Fibroblast of the conjunctiva (primary cell): Measurements from ENCODE around the gene TFAP2A.

Source experiments
- DNase-seq: peaks from one replicate; pipeline ENCODE4 v3.0.0-alpha.2; 2010; ENCODE audit warnings: low read depth

TFAP2A gene

GRCh38 chr6:10414756-10415616, at the start of gene TFAP2A:
TFAP2A (minus strand) TSS chr6:10415074; CDS start chr6:10414991, 83 bp downstream.
- DNase-seq: no peak

GRCh38 chr6:10463491-10464481, 48.9 kb upstream of the TFAP2A start:
- DNase-seq: no peak

- no peak for DNase-seq
Observed at GRCh38 chr6:10463040-10463439, 48.2 kb upstream of the TFAP2A start.

- no peak for DNase-seq
Observed at GRCh38 chr6:10461850-10462249, 47.0 kb upstream of the TFAP2A start.

- DNase-seq: no peak
Observed at GRCh38 chr6:10460096-10460495, 45.2 kb upstream of the TFAP2A start.

- DNase-seq: no peak
Observed at GRCh38 chr6:10458287-10458686, 43.4 kb upstream of the TFAP2A start.

GRCh38 chr6:10453596-10453995, 38.7 kb upstream of the TFAP2A start:
- no peak for DNase-seq

- DNase-seq: peak; percentile 34
Observed at GRCh38 chr6:10451828-10452509, 37.1 kb upstream of the TFAP2A start.

GRCh38 chr6:10451394-10451793, 36.5 kb upstream of the TFAP2A start:
- DNase-seq: no peak

GRCh38 chr6:10449751-10450150, 34.9 kb upstream of the TFAP2A start:
- no peak for DNase-seq

GRCh38 chr6:10448096-10448495, 33.2 kb upstream of the TFAP2A start:
- no peak for DNase-seq

- DNase-seq: no peak
Observed at GRCh38 chr6:10446548-10446947, 31.7 kb upstream of the TFAP2A start.

- no peak for DNase-seq
Observed at GRCh38 chr6:10441655-10442009, 26.8 kb upstream of the TFAP2A start.

GRCh38 chr6:10441004-10441654, 26.3 kb upstream of the TFAP2A start:
- DNase-seq: peak; percentile 82

- DNase-seq: no peak
Observed at GRCh38 chr6:10437891-10438290, 23.0 kb upstream of the TFAP2A start.

GRCh38 chr6:10434235-10434634, 19.4 kb upstream of the TFAP2A start:
- DNase-seq: no peak

- no peak for DNase-seq
Observed at GRCh38 chr6:10433322-10433721, 18.4 kb upstream of the TFAP2A start.

GRCh38 chr6:10431423-10432164, 16.7 kb upstream of the TFAP2A start:
- DNase-seq: no peak

- no peak for DNase-seq
Observed at GRCh38 chr6:10429638-10430427, 15.0 kb upstream of the TFAP2A start.

- DNase-seq: no peak
Observed at GRCh38 chr6:10426781-10427279, 12.0 kb upstream of the TFAP2A start.
